DND-41 (cell line): ENCODE results near the gene TBXAS1.

Experiments used
- EZH2 ChIP-seq: IDR thresholded peaks from 3 replicates; pipeline ENCODE4 v1.6.1; 2012; ENCODE audit warnings: borderline replicate concordance, low read depth, mild to moderate bottlenecking, moderate library complexity, low read length, inconsistent platforms; ENCODE audit not compliant: severe bottlenecking
- TF ChIP-seq, protein P1 (sequence below): IDR thresholded peaks from 2 replicates; pipeline ENCODE4 v1.5.1; 2012; ENCODE audit warnings: borderline replicate concordance, low read length, moderate library complexity, mild to moderate bottlenecking; ENCODE audit not compliant: poor library complexity, severe bottlenecking; ENCODE audit errors: extremely low read depth

DNA sequence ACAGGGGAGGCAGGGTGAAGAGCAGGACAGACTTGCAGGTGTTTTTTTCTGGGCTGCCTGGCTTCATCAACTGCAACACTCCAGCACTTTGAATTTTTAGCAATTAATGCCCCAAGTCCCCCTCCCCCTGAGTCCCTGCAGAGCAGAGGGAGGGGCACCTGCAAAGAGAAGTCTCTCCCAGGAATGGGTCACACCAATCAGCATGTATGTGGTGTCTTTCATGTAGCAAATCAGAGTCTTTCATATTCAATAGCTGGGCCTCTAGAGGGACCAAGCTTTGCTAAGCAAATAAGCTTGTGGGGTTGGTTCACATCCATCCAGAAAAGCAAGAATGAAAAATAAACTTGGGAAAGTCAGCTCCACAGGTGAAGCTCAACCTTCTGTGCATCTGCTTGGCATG lies 143.0 kb downstream of the TBXAS1 start:
- TF ChIP-seq, protein P1, sequence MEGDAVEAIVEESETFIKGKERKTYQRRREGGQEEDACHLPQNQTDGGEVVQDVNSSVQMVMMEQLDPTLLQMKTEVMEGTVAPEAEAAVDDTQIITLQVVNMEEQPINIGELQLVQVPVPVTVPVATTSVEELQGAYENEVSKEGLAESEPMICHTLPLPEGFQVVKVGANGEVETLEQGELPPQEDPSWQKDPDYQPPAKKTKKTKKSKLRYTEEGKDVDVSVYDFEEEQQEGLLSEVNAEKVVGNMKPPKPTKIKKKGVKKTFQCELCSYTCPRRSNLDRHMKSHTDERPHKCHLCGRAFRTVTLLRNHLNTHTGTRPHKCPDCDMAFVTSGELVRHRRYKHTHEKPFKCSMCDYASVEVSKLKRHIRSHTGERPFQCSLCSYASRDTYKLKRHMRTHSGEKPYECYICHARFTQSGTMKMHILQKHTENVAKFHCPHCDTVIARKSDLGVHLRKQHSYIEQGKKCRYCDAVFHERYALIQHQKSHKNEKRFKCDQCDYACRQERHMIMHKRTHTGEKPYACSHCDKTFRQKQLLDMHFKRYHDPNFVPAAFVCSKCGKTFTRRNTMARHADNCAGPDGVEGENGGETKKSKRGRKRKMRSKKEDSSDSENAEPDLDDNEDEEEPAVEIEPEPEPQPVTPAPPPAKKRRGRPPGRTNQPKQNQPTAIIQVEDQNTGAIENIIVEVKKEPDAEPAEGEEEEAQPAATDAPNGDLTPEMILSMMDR: no peak
- no peak for TF ChIP-seq EZH2
